Stimulated activated CD4-positive, alpha-beta T cell treated with anti-CD3 and anti-CD28 coated beads, Interleukin-12 subunit alpha, Interleukin-12 subunit beta, amount 100 ng/mL, for 4 hours (primary cell): Measurements from ENCODE around the gene STAC2.

Source experiments
- DNase-seq: peaks from one replicate; pipeline ENCODE4 v3.0.0-alpha.2; 2020

STAC2 gene

DNA sequence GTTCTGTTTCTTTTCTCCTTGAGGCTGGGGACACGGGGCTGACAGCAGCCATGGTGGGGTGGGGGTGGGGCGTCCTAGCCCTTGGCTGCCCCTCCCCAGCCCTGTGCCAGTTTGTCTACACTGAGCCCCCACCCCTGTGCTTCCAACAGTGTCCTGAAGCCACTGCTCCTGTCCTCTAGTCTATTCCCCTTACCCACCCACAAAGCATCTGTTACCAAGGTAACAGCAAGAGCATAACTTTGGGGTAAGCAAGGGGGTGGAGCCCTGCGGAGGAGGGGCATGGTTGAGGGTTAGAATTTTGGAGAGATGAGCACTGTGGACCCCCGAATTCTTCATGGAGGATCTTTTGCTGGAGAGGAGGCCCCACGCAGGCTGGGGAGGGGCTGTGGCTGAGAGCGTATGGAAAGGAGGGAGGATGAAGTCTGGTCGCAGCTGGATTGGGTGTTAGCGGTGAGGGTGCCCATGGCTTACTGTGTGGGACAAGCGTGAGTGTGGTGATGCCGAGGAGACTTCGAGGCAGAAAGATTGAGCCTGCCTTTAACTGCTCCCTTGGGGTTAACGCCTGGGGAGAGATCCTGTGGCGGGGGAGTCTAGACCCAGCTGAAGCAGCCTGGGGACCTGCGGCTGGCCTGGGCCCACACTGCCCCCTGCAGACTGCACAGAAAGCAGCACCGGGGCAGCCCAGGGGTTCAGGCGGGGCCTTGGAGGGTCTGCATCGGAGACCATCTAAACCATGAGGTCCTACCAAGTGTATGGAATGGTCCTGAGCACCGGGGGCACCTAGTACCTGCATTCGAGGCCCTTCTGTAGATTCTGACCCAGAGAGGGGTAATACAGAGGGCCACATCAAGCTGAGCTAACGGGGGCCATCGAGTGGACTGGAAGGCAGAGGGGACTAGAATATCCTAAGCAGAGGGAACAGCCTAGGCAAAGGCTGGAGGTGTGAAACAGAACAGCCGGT is 6.1 kb upstream of the STAC2 start:
- DNase-seq: peak; percentile 51

DNA sequence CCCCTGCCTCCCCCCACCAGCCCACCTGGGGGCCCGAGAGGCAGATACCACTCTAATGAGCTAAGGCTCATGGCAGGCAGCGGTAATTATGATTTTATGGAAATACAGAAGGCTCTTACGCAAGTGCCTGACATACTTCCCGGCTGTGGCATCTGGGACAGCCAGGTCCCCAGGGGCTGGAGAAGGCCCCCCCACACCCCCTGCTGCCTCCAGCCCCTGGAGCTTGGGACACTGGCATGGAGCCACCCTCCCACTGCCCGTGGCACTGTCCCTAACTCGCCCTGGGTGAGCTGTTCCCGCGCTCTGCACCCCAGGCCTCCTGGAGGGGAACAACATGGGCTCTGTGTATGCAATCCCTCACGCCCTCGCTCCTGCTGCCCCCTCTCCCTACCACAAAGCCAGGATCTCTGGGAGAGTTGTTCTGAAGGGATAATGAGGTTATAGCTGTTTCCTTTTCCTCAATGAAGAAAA is 5.4 kb upstream of the STAC2 start:
- DNase-seq: no peak

GRCh38 chr17:39230361-39230760 is 4.6 kb upstream of the STAC2 start:
- no peak for DNase-seq

- no peak for DNase-seq
Measured at GRCh38 chr17:39229274-39229913, 3.6 kb upstream of the STAC2 start.

DNA sequence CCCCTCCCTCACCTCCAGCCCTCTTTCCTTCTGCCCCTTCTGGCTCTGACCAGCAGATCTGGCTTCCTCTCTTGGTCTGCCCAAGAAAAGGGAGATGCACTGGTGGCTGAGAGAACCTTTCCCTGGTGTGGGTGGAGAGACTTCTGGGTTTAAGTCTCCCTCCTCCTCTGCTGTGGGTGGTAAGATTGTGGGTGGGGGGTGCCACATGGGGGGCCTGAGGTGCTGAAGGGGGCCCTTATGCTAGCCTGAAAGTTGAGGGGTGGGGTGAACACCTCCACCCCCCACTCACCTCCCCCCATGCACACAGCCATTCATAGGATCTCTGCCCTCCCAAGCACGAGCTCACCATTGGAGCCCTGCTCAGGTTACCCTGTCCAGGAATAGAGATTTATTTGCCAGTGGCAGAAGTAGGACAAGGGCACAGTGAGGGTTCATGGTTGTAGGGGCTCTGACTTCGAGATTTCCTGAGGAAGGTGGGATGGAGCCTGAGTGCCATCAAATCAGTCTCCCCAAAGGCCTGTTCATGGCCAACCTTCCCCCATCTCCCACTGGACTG is 1.7 kb upstream of the STAC2 start:
- no peak for DNase-seq

DNA sequence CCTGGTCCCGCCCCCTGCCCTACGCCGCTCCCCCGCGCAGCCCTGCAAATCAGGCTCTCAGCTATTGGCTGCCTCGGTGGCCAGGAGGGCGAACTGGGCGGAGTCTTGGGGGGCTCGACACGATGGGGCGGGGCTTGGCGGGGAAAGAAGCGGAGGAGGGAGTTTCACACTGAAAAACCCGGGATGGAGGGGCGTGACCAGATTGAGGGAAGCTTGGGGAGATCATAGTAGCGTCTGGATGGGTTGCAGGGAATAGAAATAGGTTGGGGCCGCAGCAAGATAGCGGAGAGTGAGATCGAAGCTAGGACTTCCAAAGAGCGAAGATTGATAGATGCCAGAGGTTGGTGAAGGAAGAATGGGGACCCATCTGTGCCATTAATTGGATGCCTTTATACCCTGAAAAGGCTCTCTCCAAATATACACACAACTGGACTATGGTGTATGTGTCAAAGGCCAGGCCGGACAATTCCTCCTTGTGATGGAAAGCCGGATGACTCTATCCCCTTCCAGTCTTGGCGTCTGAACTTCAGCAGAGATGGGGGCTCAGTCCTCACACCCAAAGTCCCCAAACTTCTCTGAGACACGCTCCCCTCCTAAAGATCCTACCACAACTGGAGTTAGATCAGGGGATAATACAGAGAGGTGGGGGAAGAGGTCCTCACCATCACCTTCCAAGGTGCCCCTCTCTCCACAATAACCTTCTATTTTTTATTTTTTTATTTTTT is 376 bp upstream of the STAC2 start:
- peak; percentile 51 for DNase-seq

GRCh38 chr17:39224778-39225307 is 902 bp downstream of the STAC2 start:
- no peak for DNase-seq

- no peak for DNase-seq
Measured at GRCh38 chr17:39223907-39224777, 1.6 kb downstream of the STAC2 start.

DNA sequence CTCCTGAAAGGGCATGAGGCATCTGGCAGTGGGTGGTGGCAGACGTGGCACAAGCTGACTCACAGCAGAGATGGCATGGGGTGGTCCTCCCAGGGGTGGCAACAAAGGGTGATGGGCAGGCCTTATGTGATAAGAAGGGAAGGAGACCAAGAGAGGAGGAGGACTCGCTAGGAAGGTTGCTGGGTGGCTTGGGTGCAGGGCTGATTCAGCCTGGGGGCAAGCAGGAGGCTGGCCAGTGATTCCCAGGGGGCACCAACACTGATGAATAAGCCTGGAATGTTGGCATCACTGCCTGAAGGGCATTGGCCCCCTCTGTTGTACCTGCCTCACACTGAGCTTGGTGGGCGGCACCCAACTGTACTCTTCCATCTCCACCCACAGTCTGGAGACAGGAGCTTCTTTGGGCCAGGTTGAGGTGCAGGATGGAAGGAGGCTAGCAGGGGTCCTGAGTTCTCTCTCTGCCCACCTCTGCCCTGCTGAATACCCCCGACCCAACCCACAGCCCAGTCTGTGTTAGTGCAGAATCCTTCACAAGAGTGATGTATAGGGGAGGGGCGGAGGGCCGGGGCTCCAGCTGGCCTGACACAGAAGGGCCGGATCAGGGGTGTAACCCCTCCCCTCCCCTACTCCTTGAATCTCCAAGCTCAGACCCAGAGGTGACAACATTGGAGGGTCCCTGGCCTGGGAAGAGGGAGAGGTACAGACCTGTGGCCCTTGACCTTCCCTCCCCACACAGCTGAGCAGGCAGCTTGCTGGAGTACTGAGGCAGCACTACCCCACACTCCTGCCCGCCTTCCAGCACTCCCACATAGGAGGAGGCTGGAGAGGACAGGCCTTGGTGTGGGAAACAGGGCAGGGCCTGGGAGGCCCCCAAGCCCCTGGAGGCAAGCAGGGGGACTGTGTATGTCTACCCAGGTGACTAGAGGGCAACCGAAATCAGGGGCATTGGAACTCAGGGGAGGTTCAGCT is 2.6 kb downstream of the STAC2 start:
- no peak for DNase-seq

GRCh38 chr17:39222151-39222550 is 3.6 kb downstream of the STAC2 start:
- no peak for DNase-seq

DNA sequence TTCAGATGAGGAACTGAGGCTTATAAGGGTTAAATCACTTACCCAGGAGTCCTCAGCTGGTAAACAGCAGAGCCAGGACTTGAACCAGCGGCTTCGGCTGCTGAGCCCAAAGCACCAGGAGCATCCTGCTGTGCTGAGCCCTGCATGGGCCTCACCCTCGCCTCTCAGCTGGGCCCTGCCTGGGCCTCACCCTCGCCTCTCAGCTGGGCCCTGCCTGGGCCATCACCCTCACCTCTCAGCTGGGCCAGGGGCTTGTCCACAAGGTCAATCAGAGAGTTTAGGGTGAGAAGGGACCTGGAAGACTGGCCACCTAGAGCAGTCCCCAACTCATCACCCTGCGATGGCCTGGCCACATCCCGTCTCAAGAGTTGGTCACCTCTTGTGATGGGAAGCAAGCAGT is 4.2 kb downstream of the STAC2 start:
- no peak for DNase-seq

GRCh38 chr17:39219647-39220154 is 6.0 kb downstream of the STAC2 start:
- DNase-seq: no peak

DNA sequence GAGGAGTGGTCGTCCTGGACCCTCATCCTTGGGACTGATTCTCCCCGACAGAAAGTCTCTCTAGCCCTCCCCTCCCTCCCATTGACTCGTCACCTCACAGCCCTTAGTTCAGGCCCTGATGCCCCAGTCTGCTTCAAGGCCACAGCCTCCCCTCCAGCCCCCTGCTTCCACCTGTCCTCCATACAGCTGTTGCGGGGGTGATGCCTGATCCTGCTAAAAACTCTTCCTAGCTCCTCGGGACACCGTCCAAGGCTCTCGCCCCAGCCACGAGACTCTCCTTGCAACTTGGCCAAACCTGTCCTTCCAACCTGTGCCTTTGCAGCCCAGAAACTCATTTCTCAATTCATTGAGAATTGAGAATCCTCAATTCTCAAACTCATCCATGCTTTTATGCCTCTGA is 6.8 kb downstream of the STAC2 start:
- DNase-seq: no peak

- DNase-seq: no peak
Measured at GRCh38 chr17:39217734-39218369, 7.9 kb downstream of the STAC2 start.

DNA sequence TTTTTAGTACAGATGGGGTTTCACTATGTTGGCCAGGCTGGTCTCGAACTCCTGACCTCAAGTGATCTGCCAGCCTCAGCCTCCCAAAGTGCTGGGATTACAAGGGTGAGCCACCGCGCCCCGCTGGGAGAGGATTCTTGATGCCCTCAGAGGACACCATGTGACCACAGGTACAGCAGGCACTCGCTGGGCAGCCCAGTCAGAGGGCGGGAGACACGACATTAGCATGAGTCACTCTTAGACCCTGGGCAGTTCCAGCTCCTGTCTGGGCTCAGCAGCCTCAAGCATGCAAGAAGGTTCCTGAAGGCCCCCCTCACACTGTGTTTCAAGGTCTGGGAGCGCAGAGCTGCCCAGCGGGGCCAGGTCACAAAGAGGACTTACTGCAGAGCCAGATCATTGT is 11.9 kb downstream of the STAC2 start:
- no peak for DNase-seq

DNA sequence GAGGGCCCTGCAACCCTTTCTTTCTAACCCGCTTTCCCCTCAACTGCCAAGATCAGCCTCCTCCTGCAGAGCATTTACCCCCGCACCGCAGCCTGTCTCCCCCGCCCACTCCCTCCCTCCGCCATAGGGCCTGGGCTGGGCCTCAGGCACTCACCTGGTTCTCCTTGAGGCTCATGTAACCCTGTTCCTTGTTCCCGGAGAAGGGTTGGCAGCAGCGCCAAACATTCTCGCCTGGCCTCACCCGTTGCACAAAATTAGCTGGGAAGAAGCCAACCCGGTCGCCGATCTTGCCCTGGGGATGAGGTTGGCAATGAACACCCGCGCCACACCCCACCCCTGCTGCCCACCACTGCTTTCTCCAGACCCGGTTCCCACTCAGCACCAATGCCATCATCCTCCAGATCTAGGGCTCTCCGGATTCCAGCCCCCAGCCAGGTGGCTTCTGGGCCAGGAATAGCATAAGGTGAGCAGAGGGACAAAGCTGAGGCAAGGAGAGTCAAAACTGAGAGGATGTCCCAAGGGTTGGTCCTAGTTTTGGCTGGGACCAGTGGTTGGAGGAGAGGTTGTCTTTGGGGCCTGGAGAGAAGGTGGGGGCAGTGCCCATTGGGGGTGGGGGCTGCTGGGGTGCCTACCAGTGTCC is 12.8 kb downstream of the STAC2 start:
- no peak for DNase-seq

- no peak for DNase-seq
Measured at GRCh38 chr17:39212195-39212810, 13.4 kb downstream of the STAC2 start.

- DNase-seq: no peak
Measured at GRCh38 chr17:39210093-39210434, 15.7 kb downstream of the STAC2 start.
